HG02571 (cell line): ENCODE results near the gene THADA.
A peak's percentile ranks its signal among the peaks of the same experiment; 100 is the strongest.
"Not testable (repeated sequence)": the region's sequence is repeated elsewhere in the genome, so short reads cannot be mapped to it uniquely, and the experiment has no call there.

Experiments
- ATAC-seq: cut with Tn5 transposase; IDR thresholded peaks from one replicate; pipeline ENCODE4 v1.9.1; 2021; ENCODE audit warnings: mild to moderate bottlenecking, moderate library complexity; ENCODE audit not compliant: unreplicated experiment

THADA gene

GRCh38 chr2:43419876-43420275 is 176.0 kb downstream of the THADA start:
- no peak for ATAC-seq

GRCh38 chr2:43419243-43419642 is 176.6 kb downstream of the THADA start:
- ATAC-seq = no peak

- ATAC-seq = no peak
Observed at GRCh38 chr2:43418680-43419079, 177.2 kb downstream of the THADA start.

- no peak for ATAC-seq
Observed at GRCh38 chr2:43417300-43417699, 178.5 kb downstream of the THADA start.

GRCh38 chr2:43415592-43415991 is 180.2 kb downstream of the THADA start:
- no peak for ATAC-seq

GRCh38 chr2:43414586-43415135 is 181.2 kb downstream of the THADA start:
- ATAC-seq = no peak

- no peak for ATAC-seq
Observed at GRCh38 chr2:43414033-43414432, 181.8 kb downstream of the THADA start.

GRCh38 chr2:43412114-43412753 is 183.6 kb downstream of the THADA start:
- ATAC-seq = no peak

GRCh38 chr2:43410055-43410604 is 185.7 kb downstream of the THADA start:
- ATAC-seq = no peak

GRCh38 chr2:43408407-43409160 is 187.3 kb downstream of the THADA start:
- no peak for ATAC-seq

- ATAC-seq = no peak
Observed at GRCh38 chr2:43407935-43408334, 187.9 kb downstream of the THADA start.

GRCh38 chr2:43406651-43407279 is 189.1 kb downstream of the THADA start:
- ATAC-seq = no peak

- no peak for ATAC-seq
Observed at GRCh38 chr2:43405829-43406228, 190.0 kb downstream of the THADA start.

- peak; percentile 57 for ATAC-seq
Observed at GRCh38 chr2:43402452-43402937, 193.3 kb downstream of the THADA start.

- ATAC-seq = peak; percentile 87
Observed at GRCh38 chr2:43402002-43402401, 193.8 kb downstream of the THADA start.

- ATAC-seq = no peak
Observed at GRCh38 chr2:43400508-43400907, 195.3 kb downstream of the THADA start.

GRCh38 chr2:43399515-43400264 is 196.1 kb downstream of the THADA start:
- ATAC-seq = no peak

- no peak for ATAC-seq
Observed at GRCh38 chr2:43399098-43399497, 196.7 kb downstream of the THADA start.

- ATAC-seq = no peak
Observed at GRCh38 chr2:43397821-43398220, 198.0 kb downstream of the THADA start.

GRCh38 chr2:43397411-43397810 is 198.4 kb downstream of the THADA start:
- no peak for ATAC-seq

- ATAC-seq = not testable (repeated sequence)
Observed at GRCh38 chr2:43396344-43396743, 199.5 kb downstream of the THADA start.
